Measurements from ENCODE around the gene NRIP1. TPM values are rescaled to one million over a fixed set of nuclear protein-coding genes. Genes with fewer than 3 reads are reported as not detected.

Gene NRIP1
- total RNA-seq, 1 donor from 2014 or later, result 59.1 TPM

DNA sequence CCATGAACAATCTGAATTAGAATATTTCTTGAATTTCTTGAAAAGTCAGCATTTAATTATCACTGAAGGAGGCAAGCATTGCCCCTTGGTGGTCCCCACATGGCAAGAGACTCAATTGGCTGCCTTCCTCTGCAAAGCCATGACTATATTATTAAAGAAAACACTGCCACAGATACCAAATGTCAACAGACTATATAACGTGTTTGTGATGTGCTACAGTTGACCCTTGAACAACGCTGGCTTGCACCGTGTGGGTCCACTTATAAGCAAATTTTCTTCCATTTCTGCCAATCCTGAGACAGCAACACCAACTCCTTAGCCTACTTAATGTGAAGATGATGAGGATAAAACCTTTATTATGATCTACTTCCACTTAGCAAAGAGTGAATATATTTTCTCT is 66.5 kb downstream of the NRIP1 start:
- Histone ChIP-seq H3K36me3 (no peaks in the 10 kb centered on the region), H3F3A (ENCODE audit: low read depth) (no peaks in the 10 kb centered on the region), H3K27ac (no peak overlapping the region), H3K79me2 (ENCODE audit: low read depth) (peaks cover 74% of the 10 kb centered on the region), H3K4me2 (no peak overlapping the region), H3K9me3 (ENCODE audit: low read depth) (no peaks in the 10 kb centered on the region), H3K9ac (no peak overlapping the region), H2AFZ (replicated peaks) (no peak overlapping the region), H4K20me1 (ENCODE audit: low read depth) (peaks cover 95% of the 10 kb centered on the region), H3K4me3 (no peak overlapping the region), H3K27me3 (peaks cover 12% of the 10 kb centered on the region), H3K4me1 (no peaks in the 10 kb centered on the region)
- Mint-ChIP-seq H3K36me3 (peaks cover 30% of the 10 kb centered on the region), H3K4me3 (no peak overlapping the region), H3K9me3 (no peaks in the 10 kb centered on the region), H3K27me3 (ENCODE audit: insufficient read depth, low read depth) (no peaks in the 10 kb centered on the region), H3K27ac (no peak overlapping the region), H3K4me1 (peaks cover 23% of the 10 kb centered on the region)
- TF ChIP-seq, protein P1, sequence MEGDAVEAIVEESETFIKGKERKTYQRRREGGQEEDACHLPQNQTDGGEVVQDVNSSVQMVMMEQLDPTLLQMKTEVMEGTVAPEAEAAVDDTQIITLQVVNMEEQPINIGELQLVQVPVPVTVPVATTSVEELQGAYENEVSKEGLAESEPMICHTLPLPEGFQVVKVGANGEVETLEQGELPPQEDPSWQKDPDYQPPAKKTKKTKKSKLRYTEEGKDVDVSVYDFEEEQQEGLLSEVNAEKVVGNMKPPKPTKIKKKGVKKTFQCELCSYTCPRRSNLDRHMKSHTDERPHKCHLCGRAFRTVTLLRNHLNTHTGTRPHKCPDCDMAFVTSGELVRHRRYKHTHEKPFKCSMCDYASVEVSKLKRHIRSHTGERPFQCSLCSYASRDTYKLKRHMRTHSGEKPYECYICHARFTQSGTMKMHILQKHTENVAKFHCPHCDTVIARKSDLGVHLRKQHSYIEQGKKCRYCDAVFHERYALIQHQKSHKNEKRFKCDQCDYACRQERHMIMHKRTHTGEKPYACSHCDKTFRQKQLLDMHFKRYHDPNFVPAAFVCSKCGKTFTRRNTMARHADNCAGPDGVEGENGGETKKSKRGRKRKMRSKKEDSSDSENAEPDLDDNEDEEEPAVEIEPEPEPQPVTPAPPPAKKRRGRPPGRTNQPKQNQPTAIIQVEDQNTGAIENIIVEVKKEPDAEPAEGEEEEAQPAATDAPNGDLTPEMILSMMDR (IDR thresholded peaks at IDR 0.05), result no peak
- no peak for TF ChIP-seq EZH2phosphoT487 (IDR thresholded peaks at IDR 0.05)
- no peak for TF ChIP-seq EZH2 (IDR thresholded peaks at IDR 0.05)
- DNase-seq (ENCODE audit: low spot score), result no peak

- Mint-ChIP-seq H3K27me3 (ENCODE audit: insufficient read depth, low read depth) (no peaks in the 10 kb centered on the region), H3K4me3 (no peak overlapping the region), H3K4me1 (peaks cover 5% of the 10 kb centered on the region), H3K27ac (no peak overlapping the region), H3K9me3 (no peaks in the 10 kb centered on the region), H3K36me3 (peaks cover 49% of the 10 kb centered on the region)
- H3K9me3 ChIP-seq (ENCODE audit: low read depth), result no peaks in the 10 kb centered on the region
- peaks cover 66% of the 10 kb centered on the region for H3K79me2 ChIP-seq (ENCODE audit: low read depth)
- no peaks in the 10 kb centered on the region for H3F3A ChIP-seq (ENCODE audit: low read depth)
- H3K36me3 ChIP-seq, result no peaks in the 10 kb centered on the region
- H3K9ac ChIP-seq, result no peak overlapping the region
- peaks cover 91% of the 10 kb centered on the region for H4K20me1 ChIP-seq (ENCODE audit: low read depth)
- no peaks in the 10 kb centered on the region for H3K4me1 ChIP-seq
- H2AFZ ChIP-seq (replicated peaks), result no peak overlapping the region
- H3K27me3 ChIP-seq, result peaks cover 1% of the 10 kb centered on the region
- no peak overlapping the region for H3K4me3 ChIP-seq
- DNase-seq (ENCODE audit: low spot score), result no peak
- no peak overlapping the region for H3K4me2 ChIP-seq
- no peak for TF ChIP-seq EZH2 (IDR thresholded peaks at IDR 0.05)
- TF ChIP-seq EZH2phosphoT487 (IDR thresholded peaks at IDR 0.05), result no peak
- TF ChIP-seq, protein P1 (IDR thresholded peaks at IDR 0.05), result no peak
- no peak overlapping the region for H3K27ac ChIP-seq
Observed at GRCh38 chr21:14995695-14996490, 68.9 kb downstream of the NRIP1 start.

DNA sequence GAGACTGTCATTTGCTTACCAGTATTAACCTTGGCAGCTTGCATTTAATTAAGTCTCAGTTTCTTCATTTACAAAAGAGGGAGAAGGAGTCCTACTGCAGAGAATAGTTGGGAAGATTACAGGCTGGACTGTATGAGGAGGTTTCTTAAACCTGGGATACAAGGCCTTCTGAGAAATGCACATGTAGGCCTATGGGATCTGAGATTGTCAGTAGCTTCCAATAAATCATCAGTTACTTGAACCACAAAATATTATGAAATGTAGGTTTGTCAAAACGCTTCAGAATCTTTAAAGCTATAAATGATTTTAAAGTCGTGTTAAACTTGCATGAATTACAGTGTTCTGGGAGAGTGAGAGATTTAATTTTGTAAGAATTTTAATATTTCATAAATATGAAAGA is 69.6 kb downstream of the NRIP1 start:
- Mint-ChIP-seq H3K4me1 (peaks cover 5% of the 10 kb centered on the region), H3K36me3 (peaks cover 56% of the 10 kb centered on the region), H3K27ac (no peak overlapping the region), H3K27me3 (ENCODE audit: insufficient read depth, low read depth) (no peaks in the 10 kb centered on the region), H3K4me3 (no peak overlapping the region), H3K9me3 (no peaks in the 10 kb centered on the region)
- Histone ChIP-seq H3K27me3 (peaks cover 6% of the 10 kb centered on the region), H3K9me3 (ENCODE audit: low read depth) (no peaks in the 10 kb centered on the region), H4K20me1 (ENCODE audit: low read depth) (peaks cover 90% of the 10 kb centered on the region), H3K4me1 (no peaks in the 10 kb centered on the region), H3K27ac (no peak overlapping the region), H3K4me2 (no peak overlapping the region), H3K79me2 (ENCODE audit: low read depth) (peaks cover 60% of the 10 kb centered on the region), H3F3A (ENCODE audit: low read depth) (no peaks in the 10 kb centered on the region), H3K4me3 (no peak overlapping the region), H3K9ac (no peak overlapping the region), H3K36me3 (no peaks in the 10 kb centered on the region), H2AFZ (replicated peaks) (no peak overlapping the region)
- DNase-seq (ENCODE audit: low spot score), result no peak
- TF ChIP-seq EZH2 (IDR thresholded peaks at IDR 0.05), result no peak

DNA sequence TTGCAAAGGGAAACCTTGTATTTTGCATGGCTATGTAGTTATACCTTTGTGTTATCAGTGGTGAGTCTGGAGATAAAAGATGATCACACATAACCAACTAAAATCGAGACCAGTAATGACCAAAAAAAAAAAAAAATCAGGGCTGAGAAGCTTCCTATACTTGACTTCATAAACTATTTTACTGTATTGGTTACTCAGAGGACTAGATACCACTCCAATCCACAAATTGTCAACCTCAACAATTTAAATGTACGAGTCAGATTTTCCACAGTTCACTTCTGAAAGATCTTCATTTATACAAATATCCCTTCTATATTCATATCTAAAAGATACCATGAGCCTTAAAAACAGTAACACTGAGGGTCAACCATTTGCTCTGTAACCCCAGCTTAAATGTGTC is 71.7 kb downstream of the NRIP1 start:
- Histone ChIP-seq H4K20me1 (ENCODE audit: low read depth) (peaks cover 90% of the 10 kb centered on the region), H3K4me1 (peaks cover 10% of the 10 kb centered on the region), H3K27me3 (peaks cover 6% of the 10 kb centered on the region), H3K4me3 (no peak overlapping the region), H3K79me2 (ENCODE audit: low read depth) (peaks cover 42% of the 10 kb centered on the region), H3F3A (ENCODE audit: low read depth) (peaks cover 6% of the 10 kb centered on the region), H3K27ac (no peak overlapping the region), H2AFZ (replicated peaks) (no peak overlapping the region), H3K9ac (no peak overlapping the region), H3K4me2 (no peak overlapping the region), H3K36me3 (no peaks in the 10 kb centered on the region), H3K9me3 (ENCODE audit: low read depth) (no peaks in the 10 kb centered on the region)
- no peak overlapping the region for H3K27ac Mint-ChIP-seq
- peaks cover 2% of the 10 kb centered on the region for H3K4me1 Mint-ChIP-seq
- H3K27me3 Mint-ChIP-seq (ENCODE audit: insufficient read depth, low read depth), result no peaks in the 10 kb centered on the region
- H3K9me3 Mint-ChIP-seq, result no peaks in the 10 kb centered on the region
- no peak for DNase-seq (ENCODE audit: low spot score)
- peaks cover 60% of the 10 kb centered on the region for H3K36me3 Mint-ChIP-seq
- TF ChIP-seq EZH2 (IDR thresholded peaks at IDR 0.05) (no peak), EZH2phosphoT487 (IDR thresholded peaks at IDR 0.05) (no peak)
- TF ChIP-seq, protein P1 (IDR thresholded peaks at IDR 0.05), result no peak
- no peak overlapping the region for H3K4me3 Mint-ChIP-seq
